ENCODE measurements around the gene FKTN.
A peak's percentile ranks its signal among the peaks of the same experiment; 100 is the strongest.

The FKTN gene

DNA sequence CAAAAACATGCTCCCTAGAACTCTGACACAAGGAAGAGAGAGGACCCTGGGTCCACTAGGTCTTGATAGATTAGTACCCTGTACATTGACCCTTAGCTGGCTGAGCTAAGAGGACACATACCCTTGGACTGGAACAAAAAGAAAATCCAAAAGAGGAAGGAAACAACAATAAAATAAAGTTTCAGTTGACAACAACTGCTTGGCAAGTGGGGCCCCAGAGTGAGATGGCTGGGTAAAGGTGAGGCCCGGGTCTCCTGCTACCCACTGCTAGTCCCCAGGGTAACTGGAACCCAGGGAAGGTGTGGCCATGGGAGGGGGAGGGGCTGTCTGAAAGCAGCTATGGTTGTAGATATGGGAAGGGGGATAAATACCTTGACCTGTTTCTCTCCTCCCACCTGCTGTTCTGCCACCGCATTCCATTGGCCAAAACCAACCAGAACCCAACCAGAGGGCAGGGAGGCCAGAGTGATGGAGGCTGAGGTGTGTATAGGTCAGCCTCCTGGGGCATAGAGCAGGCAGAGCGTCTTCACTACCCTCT is 116.0 kb downstream of the FKTN start:
- TF ChIP-seq, protein P1, sequence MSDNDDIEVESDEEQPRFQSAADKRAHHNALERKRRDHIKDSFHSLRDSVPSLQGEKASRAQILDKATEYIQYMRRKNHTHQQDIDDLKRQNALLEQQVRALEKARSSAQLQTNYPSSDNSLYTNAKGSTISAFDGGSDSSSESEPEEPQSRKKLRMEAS (IDR thresholded peaks at IDR 0.05; ENCODE audit: low read depth, low read length): no peak
- TF ChIP-seq CTCF (IDR thresholded peaks at IDR 0.05; ENCODE audit: low read depth, low read length) (no peak), POLR2A (IDR thresholded peaks at IDR 0.05; ENCODE audit: extremely low read depth, insufficient read length) (no peak), MYC (IDR thresholded peaks at IDR 0.05; ENCODE audit: low read depth, low read length) (no peak)
- peak; percentile 44 for DNase-seq (ENCODE audit: low read depth)

GRCh38 chr9:105676351-105676923 is 118.5 kb downstream of the FKTN start:
- TF ChIP-seq MYC (IDR thresholded peaks at IDR 0.05; ENCODE audit: low read depth, low read length) (no peak), CTCF (IDR thresholded peaks at IDR 0.05; ENCODE audit: low read depth, low read length) (no peak)
- no peak for DNase-seq (ENCODE audit: low read depth)
- H3K4me3 ChIP-seq (ENCODE audit: low read depth, low read length): no peak overlapping the region

More for the DNA sequence above, 116.0 kb downstream of the FKTN start:
- no peak overlapping the region for H3K4me3 ChIP-seq (ENCODE audit: low read depth, low read length)

DNA sequence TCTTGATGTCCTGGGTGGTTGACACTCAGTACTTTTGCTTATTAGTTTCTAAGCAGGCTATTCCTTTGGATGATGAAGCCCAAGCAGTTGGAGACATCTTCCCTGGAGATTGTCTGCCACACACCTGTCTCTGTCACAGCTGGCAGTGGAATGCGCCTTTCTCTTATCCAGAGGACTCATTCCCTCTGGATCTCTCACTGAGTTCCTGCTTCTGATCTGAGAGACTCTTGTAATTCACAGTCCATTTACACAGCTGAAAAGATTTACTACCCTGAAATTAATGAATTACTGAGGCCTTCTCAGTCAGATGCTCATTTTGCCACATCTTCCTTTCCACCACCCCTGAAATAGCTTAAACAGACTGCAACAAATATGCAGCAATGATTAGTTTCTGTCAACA is 120.2 kb downstream of the FKTN start:
- TF ChIP-seq MYC (IDR thresholded peaks at IDR 0.05; ENCODE audit: low read depth, low read length): no peak
- no peak for TF ChIP-seq CTCF (IDR thresholded peaks at IDR 0.05; ENCODE audit: low read depth, low read length)
- TF ChIP-seq, protein P1 (IDR thresholded peaks at IDR 0.05; ENCODE audit: low read depth, low read length): no peak
- no peak for TF ChIP-seq POLR2A (IDR thresholded peaks at IDR 0.05; ENCODE audit: extremely low read depth, insufficient read length)
- DNase-seq (ENCODE audit: low read depth): no peak
- no peak overlapping the region for H3K4me3 ChIP-seq (ENCODE audit: low read depth, low read length)

GRCh38 chr9:105678781-105679180 is 120.8 kb downstream of the FKTN start:
- DNase-seq (ENCODE audit: low read depth): no peak
- H3K4me3 ChIP-seq (ENCODE audit: low read depth, low read length): no peak overlapping the region
- TF ChIP-seq POLR2A (IDR thresholded peaks at IDR 0.05; ENCODE audit: extremely low read depth, insufficient read length): no peak
- TF ChIP-seq, protein P1 (IDR thresholded peaks at IDR 0.05; ENCODE audit: low read depth, low read length): no peak
- TF ChIP-seq MYC (IDR thresholded peaks at IDR 0.05; ENCODE audit: low read depth, low read length): no peak
- TF ChIP-seq CTCF (IDR thresholded peaks at IDR 0.05; ENCODE audit: low read depth, low read length): no peak

DNA sequence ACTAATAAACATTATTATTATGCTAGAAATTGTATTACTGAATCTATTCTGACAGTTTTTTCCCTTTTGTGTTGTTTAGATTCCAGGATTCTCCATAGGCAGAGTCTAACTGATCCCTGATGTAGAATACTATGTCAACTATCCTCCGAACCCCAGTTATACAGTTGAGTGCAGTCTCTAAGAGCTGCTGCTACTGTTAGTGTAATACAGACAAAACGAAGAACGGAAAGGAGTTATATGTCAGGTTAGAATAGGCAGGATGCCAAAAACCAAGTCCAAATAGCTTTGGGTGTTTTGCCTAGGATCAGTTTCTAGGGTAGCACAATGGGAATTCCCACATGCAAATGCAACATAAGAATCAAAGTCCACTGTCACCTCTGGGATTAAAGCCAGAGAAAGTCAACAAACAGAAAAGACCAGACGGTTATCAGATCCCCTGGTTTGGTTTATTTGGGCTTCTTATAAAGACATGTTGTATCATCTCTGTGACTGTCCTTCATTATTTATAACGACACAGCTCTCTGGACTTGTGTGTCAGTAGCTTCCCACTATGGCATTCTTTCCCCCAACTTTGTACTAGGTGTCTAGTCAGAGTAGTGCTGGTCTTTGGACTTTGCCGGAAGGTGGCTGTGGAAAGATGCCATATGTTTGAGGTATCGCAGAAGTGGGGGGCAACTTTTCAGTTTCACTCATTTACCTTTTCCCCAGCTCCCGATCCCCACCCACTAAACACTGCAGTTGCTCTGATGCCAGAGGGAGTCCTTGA is 121.5 kb downstream of the FKTN start:
- TF ChIP-seq POLR2A (IDR thresholded peaks at IDR 0.05; ENCODE audit: extremely low read depth, insufficient read length): no peak
- no peak for TF ChIP-seq MYC (IDR thresholded peaks at IDR 0.05; ENCODE audit: low read depth, low read length)
- no peak for TF ChIP-seq CTCF (IDR thresholded peaks at IDR 0.05; ENCODE audit: low read depth, low read length)
- TF ChIP-seq, protein P1 (IDR thresholded peaks at IDR 0.05; ENCODE audit: low read depth, low read length): no peak
- DNase-seq (ENCODE audit: low read depth): no peak
- H3K4me3 ChIP-seq (ENCODE audit: low read depth, low read length): no peak overlapping the region
